ENCODE results near the gene NLRC3. TPM values are rescaled to one million over a fixed set of nuclear protein-coding genes. Genes with fewer than 3 reads are reported as not detected.
"Not testable (repeated sequence)": the region's sequence is repeated elsewhere in the genome, so short reads cannot be mapped to it uniquely, and the experiment has no call there.

Gene NLRC3, protein sequence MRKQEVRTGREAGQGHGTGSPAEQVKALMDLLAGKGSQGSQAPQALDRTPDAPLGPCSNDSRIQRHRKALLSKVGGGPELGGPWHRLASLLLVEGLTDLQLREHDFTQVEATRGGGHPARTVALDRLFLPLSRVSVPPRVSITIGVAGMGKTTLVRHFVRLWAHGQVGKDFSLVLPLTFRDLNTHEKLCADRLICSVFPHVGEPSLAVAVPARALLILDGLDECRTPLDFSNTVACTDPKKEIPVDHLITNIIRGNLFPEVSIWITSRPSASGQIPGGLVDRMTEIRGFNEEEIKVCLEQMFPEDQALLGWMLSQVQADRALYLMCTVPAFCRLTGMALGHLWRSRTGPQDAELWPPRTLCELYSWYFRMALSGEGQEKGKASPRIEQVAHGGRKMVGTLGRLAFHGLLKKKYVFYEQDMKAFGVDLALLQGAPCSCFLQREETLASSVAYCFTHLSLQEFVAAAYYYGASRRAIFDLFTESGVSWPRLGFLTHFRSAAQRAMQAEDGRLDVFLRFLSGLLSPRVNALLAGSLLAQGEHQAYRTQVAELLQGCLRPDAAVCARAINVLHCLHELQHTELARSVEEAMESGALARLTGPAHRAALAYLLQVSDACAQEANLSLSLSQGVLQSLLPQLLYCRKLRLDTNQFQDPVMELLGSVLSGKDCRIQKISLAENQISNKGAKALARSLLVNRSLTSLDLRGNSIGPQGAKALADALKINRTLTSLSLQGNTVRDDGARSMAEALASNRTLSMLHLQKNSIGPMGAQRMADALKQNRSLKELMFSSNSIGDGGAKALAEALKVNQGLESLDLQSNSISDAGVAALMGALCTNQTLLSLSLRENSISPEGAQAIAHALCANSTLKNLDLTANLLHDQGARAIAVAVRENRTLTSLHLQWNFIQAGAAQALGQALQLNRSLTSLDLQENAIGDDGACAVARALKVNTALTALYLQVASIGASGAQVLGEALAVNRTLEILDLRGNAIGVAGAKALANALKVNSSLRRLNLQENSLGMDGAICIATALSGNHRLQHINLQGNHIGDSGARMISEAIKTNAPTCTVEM
- total RNA-seq = 2.6 and 2.8 TPM in 2 replicates

DNA sequence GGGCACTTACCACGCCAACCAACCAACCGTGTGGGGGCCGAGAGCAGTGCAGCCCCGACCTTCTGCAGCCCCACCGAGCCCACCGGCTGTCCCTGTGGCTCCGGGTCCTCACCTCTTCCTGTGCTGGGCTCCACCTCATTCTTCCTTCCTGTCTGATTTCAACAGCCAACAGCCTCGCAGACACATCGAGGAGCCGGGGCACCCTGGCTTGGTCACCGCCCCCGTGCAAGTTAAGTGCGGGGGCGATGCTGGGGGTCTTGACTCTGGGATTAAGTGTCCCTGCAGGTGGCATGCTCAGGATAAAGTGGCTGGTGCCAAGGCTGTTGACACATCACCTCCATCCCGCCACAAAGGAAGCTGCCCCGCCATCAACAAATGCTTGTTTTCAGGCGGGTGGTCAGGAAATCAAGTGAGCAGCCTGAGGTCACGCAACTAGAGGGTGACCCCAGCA, at the start of gene NLRC3:
NLRC3 (minus strand) TSS at position 102 of the 451 bp plus-strand sequence. CDS start 12,367 bp downstream, outside the sequence.
- peak; percentile 16 to 19 for DNase-seq (ENCODE audit: low read depth in 2 of 2)

DNA sequence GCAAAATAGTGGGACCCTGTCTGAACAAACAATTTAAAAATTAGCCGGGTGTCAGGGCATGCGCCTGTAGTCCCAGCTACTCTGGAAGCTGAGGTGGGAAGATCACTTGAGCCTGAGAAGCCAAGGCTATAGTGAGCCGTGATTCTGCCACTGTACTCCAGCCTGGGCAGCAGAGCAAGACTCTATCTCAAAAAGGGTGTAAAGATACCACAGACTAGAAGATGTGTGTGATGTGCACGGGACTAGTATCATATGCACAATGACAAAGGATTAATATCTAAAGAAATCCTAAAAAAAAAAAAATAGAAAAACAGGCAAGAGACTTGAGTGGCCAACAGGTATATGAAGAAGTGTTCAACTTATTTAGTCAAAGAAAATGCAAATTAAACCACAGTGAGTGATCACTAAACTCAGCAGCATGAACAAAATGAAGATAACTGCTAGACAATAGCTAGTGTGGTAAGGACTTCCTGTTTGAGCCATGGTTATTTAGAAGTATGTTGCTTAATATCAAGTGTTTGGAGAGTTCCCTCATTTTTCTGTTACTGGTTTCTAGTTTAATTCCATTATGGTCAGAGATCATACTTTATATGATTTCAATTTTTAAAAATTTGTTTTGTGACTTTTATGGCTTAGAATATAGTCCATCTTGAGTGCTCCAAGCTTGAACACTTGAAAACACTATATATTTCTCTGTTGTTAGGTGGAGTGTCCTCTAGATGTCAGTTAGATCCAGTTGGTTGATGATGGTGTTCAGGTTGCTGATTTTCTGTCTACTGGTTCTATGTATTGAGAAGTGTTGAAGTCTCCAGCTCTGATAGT, 48.9 kb upstream of the NLRC3 start:
- peak in 1 of 2 donors; percentile 43 for DNase-seq (ENCODE audit: low read depth in 2 of 2)

DNA sequence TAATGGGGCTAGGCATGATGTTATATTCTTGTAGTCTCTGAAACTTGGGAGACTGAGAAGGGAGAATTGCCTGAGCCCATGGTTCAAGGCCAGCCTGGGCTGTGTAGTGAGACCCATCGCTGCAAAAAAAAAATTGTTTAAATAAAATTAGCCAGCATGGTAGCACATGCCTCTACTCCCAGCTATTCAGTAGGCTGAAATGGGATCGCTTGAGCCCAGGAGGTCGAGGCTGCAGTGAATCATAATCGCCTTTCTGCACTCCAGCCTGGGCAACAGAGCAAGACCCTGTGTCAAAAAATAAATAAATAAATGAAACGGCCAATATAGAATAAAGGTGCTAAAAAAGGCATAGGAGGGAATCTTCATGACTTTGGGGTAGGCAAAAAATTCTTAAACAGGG, 48.1 kb upstream of the NLRC3 start:
- no peak for DNase-seq (ENCODE audit: low read depth in 2 of 2)

DNA sequence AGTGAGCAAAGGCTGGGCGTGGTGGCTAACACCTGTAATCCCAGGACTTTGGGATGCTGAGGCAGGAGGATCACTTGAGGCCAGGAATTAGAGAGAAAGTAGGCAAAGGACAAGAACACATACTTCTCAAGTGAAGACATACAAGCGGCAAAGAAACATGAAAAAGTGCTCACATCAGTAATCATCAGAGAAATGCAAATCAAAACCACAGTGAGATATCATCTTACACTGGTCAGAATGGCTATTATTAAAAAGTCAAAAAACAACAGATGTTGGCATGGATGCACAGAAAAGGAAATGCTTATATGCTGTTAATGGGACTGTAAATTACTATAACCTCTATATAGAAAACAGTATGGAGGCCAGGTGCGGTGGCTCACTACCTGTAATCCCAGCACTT, 46.4 kb upstream of the NLRC3 start:
- no peak for DNase-seq (ENCODE audit: low read depth in 2 of 2)

- no peak for DNase-seq (ENCODE audit: low read depth in 2 of 2)
These were observed 41.6 kb upstream of the NLRC3 start for GRCh38 chr16:3618769-3619141.

DNA sequence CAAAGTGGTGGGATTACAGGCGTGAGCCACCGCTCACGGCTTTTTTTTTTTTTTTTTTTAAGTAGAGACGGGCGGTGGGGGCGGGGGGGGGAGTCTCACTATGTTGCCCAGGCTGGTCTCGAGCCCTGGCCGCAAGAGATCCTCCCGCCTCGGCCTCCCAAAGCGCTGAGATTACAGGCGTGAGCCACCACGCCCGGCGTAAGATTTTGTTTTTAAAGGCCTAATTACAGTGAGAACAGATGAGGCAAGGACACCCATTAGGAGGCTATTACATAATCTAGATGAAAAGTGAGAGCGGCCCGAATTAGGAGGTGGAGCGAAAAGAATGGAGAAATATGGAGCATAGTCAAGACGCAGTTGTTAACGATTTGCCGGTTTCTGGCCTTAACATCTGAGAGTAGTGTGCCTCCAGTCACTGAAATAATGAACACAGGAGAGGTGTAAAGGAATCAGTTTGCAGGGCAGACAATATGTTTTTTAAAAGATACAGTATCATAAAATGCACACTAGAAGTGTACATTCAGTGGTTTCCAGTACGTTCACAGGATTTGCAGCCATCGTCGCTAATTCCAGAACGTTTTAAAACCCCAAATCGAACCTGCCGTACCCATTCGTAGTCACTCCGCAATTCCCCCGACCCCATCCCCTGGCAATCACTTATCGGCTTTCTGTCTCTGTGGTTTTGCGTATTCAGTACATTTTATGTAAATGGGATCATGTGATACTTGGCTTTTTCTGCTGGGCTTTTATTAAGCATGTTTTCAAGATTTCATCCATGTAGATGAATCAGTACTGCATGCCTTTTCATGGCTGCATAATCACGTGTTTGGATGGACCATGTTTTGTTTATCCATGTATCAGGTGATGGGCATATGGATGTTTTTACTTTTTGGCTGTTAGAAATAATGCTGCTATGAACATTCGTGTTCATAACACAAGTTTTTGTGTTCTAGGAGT, 35.6 kb upstream of the NLRC3 start:
- no peak for DNase-seq (ENCODE audit: low read depth in 2 of 2)

DNA sequence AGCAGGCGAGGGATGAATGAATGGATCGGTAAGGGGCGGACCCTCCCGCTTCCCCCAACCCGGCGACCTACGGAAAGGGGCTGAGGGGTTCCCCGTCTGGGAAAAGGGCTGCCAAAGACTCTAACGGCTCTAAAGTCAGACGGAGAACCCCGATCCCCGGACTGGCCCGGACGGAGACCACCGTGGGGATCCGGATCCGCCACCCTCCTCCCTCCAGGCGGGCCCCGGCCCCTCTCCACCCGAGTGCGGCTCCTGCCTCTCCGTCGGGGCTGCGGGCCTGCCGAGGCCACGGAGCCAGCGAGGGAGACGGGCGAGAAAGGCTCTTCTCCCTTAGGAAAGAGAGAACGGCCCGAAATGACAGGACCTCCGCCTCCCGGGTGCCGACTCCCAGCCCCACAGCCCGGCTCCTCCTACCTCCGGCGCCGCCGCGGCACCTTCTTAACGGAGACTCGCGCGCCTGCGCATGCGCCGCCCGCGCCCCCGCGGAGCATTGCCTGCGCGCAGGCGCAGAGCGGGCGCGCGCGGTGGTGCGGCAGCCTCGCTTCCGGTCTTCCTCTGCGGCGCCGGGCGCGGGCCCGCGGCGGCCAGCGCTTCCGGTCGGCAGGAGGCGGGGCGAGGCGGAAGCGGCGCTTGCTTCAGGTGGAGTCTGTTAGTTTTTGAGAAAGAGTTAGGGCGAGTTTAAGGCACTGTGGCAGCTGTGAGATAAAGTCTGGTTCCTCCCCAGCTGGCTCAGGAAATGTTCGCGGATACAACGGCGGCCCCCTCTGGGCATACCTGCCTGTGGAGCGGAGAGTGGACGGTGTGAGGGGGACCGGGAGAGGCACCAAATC, 34.2 kb upstream of the NLRC3 start, which contains the start of gene SLX4:
SLX4 (minus strand) TSS at position 461 of the 830 bp plus-strand sequence. CDS start 2,642 bp downstream, outside the sequence.
- DNase-seq (ENCODE audit: low read depth in 2 of 2) = peak; percentile 91 to 93

DNA sequence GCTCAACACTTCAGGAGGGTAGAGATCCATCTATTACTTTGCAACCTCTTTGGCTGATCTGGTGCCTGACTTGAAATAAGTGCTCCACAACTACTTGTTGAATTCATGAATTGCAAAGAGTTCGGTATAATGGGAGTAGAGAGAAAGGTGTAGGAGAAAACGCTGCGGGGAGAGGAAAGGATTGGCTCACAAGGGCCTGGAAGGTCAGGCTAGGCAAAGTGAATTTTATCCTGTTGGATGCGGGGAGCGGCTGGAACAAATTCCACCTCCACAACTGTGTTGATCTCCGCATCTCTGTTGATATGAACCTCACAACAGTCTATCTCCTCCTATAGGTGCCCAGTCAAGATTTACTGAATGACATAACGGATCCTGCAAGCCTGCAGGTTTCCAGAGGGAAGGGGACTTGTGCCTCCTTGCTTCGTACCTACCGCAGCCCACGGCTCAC, 33.5 kb upstream of the NLRC3 start:
- peak in 1 of 2 donors; percentile 18 for DNase-seq (ENCODE audit: low read depth in 2 of 2)

- DNase-seq (ENCODE audit: low read depth in 2 of 2) = peak; percentile 19 to 33
These were observed 32.9 kb upstream of the NLRC3 start for GRCh38 chr16:3609895-3610697.

- not testable (repeated sequence) for DNase-seq (ENCODE audit: low read depth in 2 of 2)
These were observed 31.8 kb upstream of the NLRC3 start for GRCh38 chr16:3608976-3609375.

DNA sequence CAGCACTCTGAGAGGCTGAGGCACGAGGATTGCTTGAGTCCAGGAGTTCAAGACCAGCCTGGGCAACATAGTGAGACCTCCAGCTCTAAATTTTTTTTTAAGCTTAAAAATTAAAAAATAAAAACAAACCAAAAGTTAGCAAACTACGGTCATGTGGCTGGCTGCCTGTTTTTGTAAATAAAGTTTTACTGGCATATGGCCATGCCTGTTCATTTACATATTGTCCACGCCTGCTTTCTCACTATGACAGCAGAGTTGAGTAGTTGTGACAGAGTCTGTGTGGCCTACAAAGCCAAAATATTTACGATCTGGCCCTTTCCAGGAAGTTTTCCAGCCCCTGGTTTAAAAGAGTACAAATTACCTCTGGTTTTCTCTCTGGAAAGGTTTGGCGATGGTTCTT, 30.9 kb upstream of the NLRC3 start:
- DNase-seq (ENCODE audit: low read depth in 2 of 2) = no peak

DNA sequence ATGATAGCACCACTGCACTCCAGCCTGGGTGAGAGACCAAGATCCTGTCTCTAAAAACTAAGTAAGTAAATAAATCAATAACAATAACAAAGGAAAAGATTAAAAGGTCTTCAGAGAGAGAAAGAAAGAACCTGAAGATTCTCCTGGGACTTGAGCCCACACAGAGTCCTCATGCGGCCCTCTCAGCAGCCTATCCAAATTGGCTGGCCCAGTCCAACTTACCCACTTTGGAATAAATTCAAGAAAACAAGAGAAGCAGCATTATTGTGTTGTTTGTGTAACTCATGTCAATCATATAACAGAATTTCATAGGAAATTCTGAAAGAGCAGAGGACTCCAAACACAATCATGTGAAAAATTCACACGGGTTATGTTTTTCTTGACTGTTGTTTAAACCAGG, 30.4 kb upstream of the NLRC3 start:
- DNase-seq (ENCODE audit: low read depth in 2 of 2) = no peak

GRCh38 chr16:3607161-3607560, 30.0 kb upstream of the NLRC3 start:
- no peak for DNase-seq (ENCODE audit: low read depth in 2 of 2)

DNA sequence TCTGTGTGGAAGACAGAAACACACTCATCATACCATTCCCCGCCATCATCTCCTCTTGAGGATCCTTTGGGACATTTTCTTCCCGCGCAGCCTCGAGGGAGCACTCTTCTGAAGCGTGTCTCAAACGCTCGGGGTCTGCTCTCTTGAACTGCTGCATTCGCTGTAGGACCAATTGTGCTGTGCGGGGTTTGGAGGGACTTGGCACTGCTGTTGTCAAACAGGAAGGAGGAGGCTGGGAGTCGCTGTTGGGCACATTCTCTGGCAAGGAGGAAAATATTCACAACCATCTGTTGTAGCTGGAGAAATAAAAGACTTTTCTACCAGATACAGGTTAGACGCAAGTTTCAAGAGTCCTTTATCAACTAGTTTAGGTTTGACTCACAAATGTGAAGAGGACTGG, 29.2 kb upstream of the NLRC3 start:
- DNase-seq (ENCODE audit: low read depth in 2 of 2) = no peak

DNA sequence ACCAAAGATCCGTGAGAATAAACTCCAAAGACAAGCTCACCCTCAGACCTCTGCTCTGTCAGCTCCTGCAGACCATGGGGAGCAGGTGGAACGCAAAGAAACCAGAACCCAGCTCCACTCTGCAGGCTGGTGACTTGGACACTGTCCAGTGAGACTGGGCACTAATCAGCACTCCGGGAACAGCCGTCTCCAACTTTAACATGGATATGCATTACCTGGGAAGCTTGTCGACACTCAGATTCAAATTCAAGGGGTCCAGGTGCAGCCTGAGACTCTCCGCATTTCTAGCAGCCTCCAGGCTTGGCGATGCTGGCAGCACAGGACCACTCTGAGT, 25.1 kb upstream of the NLRC3 start:
- DNase-seq (ENCODE audit: low read depth in 2 of 2) = no peak

GRCh38 chr16:3601614-3602319, 24.6 kb upstream of the NLRC3 start:
- no peak for DNase-seq (ENCODE audit: low read depth in 2 of 2)

GRCh38 chr16:3599922-3600321, 22.7 kb upstream of the NLRC3 start:
- no peak for DNase-seq (ENCODE audit: low read depth in 2 of 2)

DNA sequence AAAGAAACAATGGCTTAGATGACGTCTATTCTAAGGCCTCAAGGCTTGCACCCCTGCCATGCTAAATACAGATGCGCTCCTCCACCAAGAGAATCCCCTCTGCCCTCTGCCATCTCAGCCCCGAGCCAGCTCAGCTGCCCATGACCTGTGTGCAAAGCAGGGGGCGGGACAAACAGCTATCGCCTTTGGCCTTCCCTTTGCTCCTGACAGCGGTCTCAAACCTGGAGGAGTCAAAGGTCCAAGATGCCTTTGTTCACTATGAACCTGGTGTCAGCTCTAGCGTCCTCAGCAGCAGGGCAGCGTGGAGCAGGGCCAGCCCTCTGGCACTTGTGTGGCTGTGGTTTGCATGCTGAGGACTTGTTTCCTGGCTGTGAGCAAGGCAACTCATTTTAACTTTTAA, 21.9 kb upstream of the NLRC3 start:
- no peak for DNase-seq (ENCODE audit: low read depth in 2 of 2)

Measured in lung microvascular endothelial cell (primary cell).